GM19455 (cell line): ENCODE results near the gene POLG2.

Source experiments
- ATAC-seq: cut with Tn5 transposase; IDR thresholded peaks from one replicate; pipeline ENCODE4 v1.9.1; 2021; ENCODE audit not compliant: unreplicated experiment

POLG2 gene

DNA sequence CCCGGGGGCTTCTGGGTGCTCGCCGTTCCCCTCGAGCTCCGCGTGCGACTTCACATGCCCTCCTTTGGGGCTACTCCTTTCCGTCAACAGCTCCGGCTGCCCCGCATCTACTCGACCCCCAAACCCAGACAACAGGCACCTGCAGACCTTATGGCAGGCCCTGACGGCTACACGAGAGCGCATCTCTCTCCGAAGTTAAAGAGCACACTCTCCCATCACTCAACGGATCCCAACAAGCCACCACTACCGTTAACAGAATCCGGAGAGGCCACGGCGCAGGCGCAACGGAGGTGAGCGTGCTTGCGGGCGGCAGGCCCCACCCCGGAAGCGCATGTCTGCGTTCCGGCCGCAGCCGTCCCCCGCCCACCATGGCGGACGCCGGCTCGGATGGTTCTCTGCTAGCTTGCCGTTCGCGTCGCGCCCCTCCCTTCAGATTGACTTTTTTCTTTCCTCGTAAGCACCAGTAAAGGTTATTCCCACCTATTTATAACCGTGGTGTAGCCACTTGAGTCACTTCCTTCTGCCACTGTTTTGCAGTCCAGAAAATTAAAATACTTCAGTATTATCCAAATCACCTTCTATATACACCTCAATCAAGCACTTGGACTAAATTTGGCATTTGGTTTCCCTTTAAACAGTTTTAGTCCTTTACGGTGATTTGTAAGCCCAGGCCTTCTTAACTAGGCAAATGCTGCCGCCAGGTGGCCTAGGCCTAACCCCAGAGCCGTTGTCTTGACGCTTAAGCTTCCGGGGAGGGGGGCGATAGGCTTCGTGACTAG is at the start of gene POLG2:
Gene POLG2, minus strand, starts transcription at position 269 of the 779 bp plus-strand sequence. Its CDS starts 86 bp downstream, at position 183.
- ATAC-seq: peak; percentile 83

DNA sequence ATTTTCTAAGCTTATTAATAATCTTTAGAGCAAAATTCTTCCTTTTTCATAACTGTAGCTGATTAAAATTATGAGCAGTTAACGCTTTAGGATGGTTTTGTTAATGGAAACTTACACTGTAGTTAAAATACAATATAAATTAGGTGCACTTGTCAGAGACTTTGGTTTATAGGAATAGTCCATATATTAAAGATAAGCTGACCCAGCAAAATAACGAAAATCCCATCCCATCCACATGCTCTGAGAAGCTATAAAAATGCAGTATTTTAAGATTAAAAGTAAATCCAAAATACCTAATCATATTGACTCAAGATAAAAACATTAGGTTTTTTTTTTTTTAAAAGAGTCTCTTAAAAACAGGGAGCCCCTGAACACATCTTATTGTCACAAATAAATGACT is 47.9 kb upstream of the POLG2 start:
- no peak for ATAC-seq

DNA sequence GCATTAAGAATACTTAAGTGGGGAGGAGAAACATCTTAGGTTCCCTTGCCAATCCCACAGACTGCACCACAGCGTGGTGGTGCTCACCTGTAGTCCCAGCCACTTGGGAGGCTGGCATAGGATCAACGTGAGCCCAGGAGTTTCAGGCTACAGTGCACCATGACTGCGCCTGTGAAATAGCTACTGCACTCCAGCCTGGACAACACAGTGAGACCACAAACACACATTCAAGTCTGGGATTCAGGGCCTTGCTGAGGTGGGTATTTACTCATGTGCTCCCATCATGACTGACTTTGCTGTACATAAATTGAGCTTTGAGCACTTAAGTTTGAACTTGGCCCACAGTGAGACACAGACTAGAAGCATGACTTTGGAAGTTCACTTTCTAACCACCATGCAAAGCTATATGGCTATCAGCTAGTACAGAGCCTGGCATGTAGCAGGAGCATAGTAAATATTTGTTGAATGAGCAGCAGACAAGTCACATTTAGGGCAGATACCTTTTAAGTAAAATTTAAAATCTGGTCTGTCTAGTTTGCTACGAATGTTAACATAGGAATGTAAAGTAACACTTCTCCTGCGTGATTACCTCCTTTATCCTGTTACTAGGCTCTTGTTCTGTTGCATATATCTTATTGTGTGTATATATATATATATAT is 43.4 kb upstream of the POLG2 start:
- ATAC-seq: no peak

DNA sequence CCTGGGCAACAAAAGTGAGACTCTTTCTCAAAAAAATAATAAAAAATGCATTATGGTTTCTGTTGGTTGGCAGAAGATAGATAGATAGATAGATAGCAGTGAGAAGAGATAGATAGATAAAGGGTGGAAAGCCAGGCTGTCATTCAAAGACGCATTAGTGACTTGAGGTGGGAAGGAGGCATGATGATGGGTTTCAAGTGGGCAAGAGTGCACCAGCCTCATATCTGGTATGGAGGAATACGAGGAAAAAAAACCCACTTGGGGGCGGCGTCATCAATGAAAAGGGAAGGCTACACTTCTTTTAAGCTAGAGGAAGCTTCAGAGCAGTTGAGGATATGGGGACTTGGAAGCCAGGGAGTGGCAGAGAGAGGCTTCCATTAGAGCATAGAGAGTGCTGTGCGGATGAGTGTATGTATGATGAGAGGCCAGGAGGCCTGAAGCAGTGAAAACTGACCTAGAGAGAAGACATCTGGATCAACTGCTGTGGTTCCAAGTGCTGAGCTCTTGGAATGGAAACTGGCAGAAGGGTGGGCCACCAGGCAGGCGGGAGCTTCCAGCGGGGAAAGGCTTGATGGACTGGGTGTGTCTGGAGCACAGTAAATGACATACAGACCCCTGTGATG is 41.8 kb upstream of the POLG2 start:
- ATAC-seq: no peak

DNA sequence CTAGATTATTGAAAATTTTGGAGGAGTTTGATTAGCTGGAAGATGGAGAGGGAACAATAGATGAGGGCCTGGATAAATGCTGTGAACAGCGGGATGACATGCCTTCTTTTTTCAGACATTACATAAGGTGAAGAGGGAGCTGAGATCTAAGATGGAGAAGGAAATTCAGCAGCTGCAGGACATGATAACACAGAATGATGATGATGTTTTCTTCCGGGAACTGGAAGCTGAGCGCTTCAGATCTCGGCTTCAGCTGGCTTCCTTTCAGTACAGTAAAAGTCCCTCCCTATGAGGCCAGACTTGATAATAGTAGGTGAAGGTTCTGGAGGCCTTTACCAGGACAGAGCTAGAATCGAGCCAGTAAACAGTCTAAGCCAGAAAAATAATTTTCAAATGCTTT is 40.6 kb upstream of the POLG2 start:
- no peak for ATAC-seq

DNA sequence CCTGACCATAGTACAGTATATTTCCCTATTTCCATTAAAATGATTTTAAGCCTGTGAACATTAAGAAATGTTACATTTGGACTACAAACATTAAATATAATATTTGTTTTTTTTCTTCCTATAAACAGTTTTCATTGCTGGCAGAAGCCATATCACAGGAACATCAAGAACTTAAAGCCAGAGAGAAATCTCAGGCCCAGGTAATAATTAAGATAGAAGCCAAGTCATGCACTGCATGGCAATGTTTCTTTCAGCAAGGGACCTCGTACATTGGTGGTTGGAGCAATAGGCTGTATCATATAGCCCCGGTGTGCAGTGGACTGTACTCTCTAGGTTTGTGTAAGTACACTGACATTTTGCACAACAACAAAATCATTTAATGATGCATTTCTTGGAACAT is 40.1 kb upstream of the POLG2 start:
- no peak for ATAC-seq

DNA sequence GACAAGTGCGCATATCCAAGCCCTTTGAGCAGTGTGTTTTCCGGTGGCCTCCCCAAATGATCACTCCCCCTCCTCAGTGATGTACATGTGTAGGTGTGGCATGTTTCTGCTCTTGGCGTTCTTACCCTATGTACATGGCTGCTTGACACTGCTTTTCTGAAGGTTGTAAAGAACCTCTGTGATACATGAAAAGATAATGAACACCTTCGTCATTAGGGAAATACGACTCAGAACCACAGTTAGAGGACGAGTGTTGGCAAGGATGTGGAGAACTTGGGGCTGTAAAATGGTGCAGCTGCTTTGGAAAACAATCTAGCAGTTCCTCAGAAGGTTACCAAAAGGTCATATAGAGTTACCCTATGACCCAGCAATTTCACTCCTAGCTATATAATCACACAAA is 38.5 kb upstream of the POLG2 start:
- ATAC-seq: no peak

DNA sequence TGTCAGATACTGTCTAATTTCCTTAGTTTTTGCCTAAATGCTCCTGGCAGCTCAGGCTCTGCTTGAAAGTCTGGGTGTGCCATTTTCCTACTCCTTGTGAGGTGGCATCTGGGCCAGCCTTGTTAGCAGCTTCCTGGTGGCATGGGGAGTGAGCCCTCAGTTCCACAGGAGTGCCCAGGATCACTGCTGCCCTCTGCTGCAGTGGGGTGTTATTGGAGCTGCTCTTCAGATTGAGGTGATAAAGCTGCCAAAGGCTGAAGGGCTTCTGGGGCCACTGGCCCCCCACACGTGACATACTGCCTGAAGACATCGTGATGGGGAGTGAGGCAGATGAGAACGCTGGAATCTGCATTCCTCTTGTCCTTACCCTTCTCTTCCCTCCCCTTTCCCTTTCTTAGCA is 37.3 kb upstream of the POLG2 start:
- no peak for ATAC-seq

DNA sequence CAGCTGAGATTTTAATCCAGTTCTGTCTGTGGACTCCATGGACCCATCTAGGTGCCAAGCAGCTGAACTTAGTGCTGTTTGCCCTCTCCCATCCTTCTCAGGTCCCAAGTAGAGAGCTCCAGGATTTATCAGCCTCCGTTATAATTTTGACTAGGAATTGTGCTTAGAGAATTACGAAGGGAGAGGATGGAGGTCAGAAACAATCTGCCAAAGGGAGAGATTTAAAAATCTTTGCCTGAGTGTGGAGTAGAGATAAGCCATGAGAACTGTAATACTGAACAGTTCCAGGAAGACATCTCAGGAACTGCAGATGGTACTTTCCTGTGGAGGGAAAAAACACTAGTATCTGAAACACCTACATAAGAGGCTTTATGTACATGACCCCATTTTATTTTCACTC is 36.9 kb upstream of the POLG2 start:
- no peak for ATAC-seq

DNA sequence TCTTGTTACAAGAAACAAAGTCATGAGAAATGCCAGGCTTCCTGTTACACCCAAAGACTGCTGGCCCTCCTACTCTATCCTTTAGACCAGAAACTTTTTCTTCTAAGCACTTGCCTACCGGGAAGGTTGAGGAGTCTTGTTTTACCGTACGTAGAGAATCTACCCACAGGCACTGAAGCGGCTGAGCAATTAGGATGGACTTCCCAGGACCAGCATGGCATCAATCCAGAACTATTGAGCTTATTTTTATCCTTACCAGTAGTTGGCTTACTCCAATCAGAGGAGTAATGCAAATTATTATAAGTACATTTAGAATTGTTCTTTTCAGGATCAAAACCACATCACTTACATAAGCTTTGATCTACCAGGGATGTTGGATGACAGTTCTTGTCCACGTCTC is 35.6 kb upstream of the POLG2 start:
- no peak for ATAC-seq

DNA sequence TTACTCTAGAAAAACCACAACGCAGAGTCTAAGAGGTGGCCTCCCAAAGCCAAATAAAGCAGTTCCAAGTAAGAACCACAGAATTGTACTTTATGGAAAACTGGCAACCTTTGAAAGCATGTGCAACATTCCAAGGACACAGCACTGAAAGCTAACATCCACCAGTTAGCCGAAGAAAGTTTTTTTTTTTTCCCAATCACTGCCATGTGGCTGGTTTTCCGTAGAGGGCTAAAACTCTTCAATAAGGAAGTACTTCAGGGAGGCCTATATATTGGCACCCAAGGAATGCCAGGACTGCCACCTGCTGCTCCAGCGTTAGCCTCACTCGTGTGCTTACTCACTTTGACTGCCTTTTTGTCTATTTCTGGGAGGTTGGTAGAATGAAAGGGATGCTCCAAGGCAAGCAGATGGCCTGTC is 35.1 kb upstream of the POLG2 start:
- no peak for ATAC-seq

DNA sequence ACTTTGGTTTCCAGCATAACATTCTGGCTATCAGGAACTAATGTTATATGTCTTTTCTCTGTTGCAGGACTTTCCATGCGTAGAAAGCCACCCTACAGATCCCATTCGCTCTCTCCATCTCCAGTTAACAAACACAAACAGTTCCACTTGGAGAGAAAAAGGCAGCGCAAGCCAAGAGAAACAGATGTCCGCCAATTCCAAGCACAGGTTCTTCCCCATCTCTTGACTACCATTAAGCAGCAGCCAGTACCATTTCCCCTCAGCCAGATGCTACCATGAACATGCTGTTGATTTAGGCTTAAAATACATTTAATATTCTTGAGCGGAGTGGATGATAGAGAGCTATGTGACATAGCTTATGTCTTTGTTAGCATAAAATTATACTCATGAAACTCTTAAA is 32.4 kb upstream of the POLG2 start:
- no peak for ATAC-seq

DNA sequence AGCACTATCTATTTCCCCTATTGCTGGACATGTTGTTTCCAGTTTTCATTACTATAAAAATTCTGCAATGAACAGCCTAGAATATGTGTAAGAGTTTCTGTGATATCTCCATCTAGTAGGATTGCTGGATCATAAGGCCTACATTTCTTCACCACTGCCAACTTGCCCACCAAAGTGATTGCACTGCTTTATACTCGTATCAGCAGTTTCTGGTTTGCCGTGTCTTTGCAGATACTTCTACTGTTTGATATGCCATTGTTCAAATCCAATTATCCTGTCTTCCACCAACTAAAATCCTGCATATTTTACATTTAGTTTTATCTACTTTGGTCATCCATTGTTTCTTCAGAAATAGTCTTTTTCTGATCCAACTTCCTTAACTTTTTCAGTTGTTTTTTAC is 31.1 kb upstream of the POLG2 start:
- ATAC-seq: no peak

DNA sequence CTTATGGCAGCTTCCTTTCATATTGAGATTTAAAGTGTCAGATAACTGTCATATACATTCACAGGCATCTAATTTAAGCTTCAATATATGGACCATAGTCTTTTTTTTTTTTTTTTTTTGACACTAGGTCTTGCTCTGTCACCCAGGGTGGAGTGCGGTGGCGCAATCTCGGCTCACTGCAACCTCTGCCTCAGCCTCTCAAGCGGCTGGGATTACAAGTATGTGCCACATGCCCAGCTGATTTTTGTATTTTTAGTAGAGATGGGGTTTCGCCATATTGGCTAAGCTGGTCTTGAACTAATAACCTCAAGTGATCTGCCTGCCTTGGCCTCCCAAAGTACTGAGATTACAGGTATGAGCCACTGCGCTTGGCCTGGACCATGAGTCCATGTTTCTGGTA is 23.5 kb upstream of the POLG2 start:
- no peak for ATAC-seq

DNA sequence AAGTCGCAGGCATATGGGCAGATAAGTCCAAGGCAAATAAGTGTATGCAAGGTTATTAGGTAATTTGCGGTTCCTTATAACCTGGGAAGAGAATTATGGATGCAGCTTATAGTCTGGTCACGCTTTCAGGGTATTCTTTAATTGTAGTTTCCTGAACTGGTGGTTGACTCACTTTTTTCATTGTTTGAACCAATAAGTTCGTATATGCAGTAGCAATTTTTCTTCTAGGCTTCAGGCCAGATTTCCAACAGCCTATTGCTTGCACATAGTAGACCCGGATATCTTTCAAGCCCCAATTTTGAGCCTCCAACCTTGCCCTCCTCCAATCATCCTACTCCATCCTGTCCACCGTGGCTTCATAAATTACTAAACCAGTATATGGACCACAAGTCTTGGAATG is 22.7 kb upstream of the POLG2 start:
- ATAC-seq: no peak

DNA sequence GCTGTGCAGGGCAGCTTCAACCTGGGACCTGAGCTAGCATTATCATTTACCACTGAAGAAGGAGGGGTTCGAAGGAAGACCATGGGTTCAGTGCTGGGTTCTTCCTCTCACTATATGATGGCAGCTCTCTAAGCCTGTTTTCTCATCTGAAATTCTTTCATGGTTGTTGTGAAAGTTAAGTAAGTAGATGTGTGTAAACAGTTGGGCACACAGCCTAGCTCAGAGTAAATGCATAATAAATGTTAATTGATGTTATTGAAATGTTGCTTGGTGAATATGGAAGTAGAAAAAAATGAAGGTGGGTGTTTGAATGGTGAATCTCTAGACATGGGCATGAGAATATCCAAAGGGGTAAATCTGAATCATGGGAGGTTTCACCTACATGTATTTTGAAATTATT is 19.0 kb upstream of the POLG2 start:
- no peak for ATAC-seq

DNA sequence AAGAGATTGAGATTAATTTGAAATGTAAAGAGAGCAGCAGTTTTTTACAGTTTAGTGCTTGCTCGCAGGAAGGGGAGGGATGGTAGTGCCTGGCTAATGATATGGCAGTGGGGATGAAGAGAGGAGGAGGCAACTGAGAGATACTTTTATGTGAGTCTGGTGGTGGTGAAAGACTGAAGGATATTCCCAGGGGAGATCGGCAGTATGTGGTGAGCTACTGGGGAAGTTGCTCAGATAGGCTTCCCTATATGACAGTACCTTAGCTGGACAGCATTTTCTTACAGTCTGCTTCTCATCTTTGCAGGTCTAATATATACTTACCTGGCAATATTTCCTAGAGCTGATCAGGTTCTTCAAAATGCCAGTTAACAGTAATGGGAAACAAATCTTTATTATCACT is 18.6 kb upstream of the POLG2 start:
- no peak for ATAC-seq

DNA sequence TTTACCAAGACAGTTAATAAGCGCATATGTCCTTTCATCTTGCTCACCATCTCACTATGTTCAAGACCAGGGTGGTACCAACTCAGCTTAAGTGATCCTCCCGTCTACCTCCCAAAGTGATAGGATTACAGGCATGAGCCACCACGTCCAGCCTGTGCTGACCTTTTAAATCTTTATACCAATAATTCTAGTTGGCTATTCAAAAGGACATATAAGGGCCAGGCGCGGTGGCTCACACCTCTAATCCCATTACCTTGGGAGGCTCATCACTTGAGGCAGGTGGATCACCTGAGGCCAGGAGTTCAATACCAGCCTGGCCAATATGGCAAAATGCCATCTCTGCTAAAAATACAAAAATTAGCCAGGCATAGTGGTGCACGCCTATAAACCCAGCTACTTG is 12.3 kb upstream of the POLG2 start:
- no peak for ATAC-seq

DNA sequence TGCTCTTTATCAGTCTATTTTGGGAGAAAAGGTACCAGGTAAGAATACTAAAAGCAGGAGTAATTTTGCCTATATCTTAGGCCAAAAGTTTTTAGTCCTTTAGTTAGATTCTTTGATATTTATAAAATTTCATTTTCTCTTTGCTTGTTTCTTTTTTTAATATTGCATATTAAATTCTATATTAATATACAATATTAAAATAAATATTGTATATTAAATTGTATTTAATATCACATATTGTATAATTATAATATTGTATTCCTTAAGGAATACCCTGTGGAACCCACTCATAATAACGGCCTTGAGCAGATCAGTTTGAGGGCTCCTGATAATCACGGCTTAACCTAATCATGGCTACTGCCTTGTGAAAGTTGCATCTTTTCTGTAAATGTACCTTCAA is 11.8 kb upstream of the POLG2 start:
- no peak for ATAC-seq

DNA sequence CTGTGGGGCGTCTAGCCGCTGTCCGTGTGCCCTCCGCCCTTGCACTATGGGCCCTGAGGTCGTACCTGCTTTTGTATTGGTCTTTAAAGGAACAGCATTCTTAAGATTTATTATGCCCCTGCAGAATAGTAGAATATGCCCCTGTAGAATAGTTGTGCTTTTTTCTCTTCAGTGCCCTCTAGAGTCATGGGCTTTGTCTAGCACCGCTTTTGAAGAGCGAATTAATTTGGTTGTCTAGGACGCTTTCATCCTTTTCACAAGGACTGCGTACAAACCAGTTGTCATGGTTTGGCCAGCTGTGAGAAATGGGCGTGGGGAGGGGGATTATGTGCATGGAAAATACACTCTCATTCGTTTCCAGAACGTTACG is 10.5 kb upstream of the POLG2 start:
- ATAC-seq: peak; percentile 17

DNA sequence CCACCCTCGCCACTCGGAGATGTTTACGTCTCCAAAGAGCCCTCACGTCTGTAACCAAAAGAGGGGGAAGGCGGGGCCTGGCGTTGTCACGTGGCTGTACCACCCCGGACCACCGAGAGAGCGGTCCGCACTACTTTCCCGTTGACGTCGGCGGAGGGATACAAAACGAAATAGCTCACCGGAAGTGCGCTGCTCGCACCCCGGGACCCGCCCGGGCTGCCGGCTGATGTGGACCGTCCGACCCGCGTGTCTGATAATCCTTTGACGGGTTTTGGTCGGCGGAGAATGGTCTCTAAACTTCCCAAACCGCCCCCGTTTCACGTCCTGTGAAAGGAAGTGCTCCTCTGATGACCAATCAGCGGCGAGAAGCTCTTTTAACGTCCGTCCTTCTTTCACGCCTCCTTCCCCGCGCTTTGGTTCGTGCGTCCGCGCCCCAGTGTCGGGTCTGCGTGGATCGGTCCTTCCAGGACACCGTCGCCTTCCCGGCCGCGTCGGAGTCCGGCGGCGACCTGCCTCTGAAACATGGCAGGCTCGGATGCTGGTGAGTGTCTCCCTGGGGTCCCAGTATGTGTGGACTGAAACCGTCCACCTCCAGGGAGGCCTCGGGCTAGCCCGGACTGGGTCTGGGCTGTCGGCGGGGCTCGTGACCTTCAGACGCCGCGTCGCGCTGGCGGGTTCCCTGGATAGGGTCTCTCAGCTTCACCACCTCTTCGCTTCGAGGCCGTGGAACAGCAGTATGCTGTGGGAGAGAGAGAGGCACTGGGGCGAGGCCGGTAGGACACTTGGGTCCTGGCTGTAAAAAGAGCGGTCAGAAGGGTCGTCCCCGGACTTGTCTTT is 9.9 kb upstream of the POLG2 start, which contains the start of gene CEP95:
Gene CEP95, plus strand, starts transcription at position 402 of the 837 bp plus-strand sequence. Its CDS starts 121 bp downstream, at position 523.
- peak; percentile 58 for ATAC-seq
